GM10847 (cell line): ENCODE measurements around the gene LEP.

Experiments
- POLR2A ChIP-seq: IDR thresholded peaks from 2 replicates; pipeline ENCODE4 v1.6.1; 2011; ENCODE audit not compliant: insufficient read length; ENCODE audit errors: extremely low read depth

LEP gene

DNA sequence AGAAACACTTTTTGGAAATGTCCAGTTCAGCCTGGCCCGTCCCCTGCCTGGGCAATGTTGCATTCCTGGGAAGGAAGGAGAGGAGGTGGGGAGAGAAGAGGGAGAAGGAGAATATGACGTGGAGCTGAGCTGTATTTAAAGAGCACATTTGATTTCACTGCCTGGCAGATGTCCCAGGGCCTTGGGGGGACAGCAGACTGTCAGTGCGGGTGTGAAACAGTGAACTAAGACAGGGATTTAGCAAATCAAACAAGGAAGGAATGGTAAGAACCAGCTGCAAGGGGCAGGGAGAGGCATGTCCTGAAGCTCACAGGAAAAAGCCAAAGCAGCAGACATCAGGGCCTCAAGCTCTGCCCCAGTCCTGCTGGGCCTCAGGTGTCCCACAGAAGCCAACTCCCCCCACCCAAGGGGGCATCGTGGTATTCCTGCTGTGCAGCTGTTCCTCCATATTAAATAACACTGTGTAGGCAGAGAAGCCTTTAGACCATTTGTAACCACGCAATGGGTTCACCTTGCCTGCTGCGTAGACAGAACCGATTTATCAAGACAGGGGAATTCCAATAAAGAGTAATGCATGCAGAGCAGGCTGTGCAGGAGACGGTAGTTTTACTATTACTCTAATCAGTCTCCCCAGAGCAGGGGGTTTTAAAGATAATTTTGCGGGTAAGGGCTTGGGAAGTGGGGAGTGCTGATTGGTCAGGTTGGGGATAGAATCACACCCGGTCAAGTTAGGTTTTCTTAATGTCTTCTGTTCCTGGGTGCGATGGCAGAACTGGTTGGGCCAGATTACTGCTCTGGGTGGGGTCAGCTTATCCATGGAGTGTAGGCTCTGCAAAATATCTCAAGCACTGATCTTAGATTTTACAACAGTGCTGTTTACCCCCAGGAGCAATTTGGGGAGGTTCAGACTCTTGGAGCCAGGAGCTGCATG is 18.3 kb downstream of the LEP start:
- TF ChIP-seq POLR2A, result no peak

DNA sequence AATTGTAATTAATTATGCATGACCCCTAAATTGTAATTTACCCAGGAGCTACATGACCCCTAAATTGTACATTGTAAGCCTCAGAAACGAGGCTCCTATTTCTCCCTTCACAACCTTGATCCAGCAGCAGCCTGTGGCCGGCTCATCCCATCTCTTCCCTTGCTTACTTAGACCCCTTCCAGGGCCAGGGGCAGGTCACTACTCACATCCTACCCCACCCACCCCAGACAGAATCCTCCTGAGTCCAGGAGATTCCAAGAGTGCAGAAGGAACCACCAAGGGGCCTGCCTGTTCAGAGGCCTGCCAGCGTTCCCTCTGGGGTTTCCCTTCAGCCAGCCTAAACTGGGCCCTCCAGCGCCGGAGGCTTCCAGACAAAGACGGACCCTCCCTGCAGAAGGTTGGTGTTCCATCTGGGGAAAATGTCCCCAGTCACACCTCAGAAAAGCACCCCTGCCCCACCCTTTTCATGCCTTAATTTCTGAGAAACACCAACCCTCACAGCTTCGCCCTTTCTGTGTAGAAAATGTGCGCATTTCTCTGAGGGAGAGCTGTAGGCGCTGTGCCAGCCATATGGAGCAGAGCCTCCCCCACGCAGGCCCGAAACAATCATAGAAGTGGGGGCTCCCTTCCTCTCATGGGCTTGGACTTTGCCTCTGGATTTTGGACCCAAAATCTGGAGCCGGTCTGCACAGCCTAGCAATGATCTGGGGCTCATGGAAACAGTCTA is 19.2 kb downstream of the LEP start:
- no peak for TF ChIP-seq POLR2A

DNA sequence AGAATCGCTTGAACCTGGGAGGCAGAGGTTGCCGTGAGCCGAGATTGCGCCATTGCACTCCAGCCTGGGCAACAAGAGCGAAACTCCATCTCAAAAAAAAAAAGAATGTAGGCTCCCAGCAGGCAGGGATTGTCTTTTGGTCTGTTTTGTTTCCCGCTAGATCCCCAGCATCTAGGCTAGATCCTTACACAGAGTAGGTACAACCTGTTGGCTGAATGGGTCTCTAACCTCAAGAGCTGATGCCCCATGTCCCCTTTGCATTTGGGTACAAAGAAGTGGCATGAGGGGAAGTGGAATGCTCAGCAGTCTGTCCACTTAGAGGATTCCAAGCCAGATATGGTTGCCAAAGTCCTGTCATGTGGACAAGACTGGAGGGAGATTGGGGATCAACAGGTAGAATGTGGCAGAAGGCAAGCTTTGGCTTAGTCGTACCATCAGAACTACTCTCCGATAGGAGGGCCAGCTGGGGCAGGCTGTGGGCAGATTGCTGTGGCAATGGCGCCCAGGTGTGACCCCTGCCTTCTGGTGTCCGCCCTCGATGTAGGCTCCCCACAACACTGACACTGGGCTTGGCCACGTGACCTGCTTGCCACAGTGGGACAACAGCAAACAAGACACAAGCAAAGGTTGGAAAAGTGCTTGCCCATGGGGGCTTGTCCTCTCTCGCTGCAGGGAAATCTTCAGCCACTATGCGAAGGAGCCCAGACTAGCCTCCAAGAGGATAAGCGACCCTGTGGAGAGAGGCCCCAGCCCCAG is 21.4 kb downstream of the LEP start:
- TF ChIP-seq POLR2A, result no peak

DNA sequence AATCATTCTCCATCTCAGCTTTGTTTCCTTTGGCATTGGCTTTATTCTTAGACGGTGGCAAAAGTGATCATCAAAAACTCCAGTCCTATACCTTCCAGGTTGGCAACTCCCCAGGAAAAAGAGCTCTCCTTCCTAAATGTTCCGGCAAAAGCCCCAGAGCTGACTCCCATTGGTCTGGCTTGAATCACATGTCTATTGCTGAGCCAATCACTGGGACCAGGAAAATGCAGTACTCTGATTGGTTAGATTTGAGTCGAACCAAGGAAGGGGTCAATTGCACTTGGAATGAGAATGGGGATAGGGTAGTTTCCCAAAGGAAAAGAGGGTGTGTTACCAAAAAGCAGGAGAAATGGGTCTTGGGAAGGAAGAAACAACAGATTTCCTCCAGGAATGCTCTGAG is 22.3 kb downstream of the LEP start:
- no peak for TF ChIP-seq POLR2A

DNA sequence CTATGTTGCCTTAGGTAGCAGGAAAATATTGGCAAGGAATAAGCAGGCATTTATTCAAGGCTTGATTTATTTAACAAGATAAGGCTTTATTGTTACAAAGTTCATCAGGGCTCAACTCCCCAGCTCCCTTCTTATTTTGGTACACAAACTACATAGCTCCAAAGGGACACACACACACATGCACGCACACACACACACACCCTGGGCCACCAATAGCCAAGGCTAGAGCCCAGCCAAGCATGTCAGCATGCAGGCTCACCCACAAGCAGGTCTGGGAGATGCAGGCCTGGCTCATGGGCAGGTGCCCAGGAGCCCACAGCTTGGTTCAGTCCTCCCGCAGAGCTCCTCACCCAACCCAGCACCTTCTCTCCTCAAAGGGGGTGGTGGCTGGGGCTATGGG is 23.4 kb downstream of the LEP start:
- TF ChIP-seq POLR2A, result no peak

DNA sequence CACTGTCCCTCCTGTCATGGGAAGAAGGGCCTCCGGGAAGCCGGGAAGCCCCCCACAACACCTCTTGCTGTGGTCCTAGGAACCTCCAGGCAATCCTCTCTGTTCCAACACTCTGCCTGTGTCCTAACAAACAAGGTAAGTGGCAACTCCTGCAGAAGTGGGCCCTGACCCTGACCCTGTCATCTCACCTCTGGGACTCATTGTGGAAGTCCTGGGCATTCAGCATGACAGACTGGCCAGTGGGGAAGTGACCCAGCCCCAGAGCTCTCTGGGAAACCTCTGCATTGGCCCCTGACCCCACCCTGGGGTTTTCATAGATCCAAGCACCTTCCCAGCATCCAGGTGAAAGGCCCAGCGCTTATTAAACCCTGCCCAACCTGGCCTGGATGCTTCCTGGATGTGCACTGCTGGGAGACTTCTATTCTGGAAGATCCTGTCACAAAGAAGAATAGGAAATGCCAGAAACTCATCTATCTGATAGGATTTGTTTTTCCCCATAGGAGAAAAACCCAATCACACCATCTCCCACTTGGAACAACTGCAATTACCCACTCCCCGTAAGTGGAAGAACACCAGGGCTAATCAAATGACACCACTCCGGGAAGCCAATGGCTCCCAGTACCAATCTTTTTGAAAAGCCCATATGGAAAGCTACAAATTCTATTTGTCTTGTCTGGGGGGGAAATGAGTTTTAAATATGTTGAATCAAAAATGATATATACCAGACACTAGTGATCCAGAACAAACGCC is 24.3 kb downstream of the LEP start:
- no peak for TF ChIP-seq POLR2A

DNA sequence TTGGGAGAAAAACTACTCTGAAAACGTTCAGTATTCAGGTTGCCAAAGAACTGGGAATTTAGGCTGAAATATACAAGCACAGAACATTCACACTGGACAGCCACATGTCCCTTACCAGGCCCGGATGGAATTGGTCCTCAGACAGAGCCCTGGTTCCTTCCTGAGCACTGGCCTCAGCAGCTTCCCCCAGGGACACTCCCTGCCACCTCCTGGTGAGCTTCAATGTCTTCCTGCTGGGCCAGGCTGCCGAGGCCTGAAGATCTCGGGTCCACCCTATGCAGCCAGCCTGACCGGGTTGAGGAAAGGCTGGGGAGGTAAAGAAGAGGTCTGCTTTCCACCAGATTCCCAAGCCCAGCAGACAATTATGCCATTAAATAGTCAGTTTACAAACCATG is 24.8 kb downstream of the LEP start:
- no peak for TF ChIP-seq POLR2A

DNA sequence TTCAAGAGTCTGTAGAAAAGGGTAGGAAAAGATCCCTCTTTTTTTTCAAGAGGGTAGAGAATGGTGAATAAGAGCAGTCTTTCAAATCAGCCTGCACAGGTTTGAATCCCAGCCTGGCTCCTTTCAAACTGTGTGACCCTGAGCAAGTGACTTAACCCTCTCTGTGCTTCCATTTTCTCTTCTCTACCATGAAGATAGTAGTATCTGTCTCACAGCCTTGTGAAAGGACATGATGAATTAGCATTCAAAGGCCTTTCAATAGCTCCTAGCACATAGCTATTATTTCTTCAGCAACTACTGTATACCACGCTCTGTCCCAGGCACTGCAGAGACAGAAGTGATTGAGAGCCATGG is 25.4 kb downstream of the LEP start:
- no peak for TF ChIP-seq POLR2A

DNA sequence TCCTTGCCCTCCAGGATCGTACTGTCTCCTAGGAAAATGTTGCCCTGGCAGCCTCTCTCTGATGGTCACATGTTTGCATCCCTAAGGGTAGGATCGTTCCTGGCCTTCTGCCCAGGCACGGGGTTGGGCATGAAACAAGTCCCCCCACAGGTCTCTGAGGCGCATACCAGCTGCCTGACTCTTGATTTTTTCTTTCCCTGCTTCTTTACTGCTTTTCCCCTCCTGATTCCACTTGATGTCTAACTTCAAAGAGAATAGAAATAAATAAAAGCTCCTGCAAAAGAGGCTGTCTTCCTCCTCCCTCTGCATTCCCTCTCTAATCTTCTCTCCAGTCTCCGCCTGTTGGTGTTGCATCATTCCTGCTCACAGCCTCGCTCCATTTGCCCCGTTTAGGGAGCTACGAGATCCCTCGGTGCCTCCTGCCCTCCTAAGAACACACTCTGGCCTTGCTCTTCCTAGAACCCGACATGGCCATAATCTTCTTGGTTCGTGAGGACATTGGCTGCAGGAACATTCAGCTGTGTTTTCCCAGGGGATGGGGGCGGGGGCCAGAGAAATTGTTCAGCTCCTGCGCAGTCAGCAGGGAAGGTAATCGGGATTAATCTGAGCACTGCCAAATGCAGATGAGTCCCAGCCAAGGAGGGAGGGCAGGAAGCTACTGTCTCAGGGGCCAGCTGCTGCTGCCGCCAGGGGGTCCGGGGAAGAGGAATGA is 26.0 kb downstream of the LEP start:
- no peak for TF ChIP-seq POLR2A

DNA sequence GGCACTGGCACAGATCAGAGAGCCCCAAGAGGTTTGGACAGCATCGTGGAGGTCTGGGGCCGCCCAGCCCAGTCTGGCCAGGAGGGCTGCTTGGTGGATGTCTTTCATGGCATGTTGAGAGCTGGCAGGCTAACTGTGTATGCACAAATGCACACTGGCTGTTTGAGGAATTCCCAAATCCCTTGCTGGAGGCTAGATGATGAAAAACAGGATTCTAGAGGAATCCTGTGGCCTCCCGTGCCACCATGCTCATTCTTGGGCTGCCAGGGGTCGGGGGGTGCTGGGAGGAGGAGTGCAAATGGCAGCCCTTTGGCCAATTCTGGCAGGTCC is 26.5 kb downstream of the LEP start:
- no peak for TF ChIP-seq POLR2A

DNA sequence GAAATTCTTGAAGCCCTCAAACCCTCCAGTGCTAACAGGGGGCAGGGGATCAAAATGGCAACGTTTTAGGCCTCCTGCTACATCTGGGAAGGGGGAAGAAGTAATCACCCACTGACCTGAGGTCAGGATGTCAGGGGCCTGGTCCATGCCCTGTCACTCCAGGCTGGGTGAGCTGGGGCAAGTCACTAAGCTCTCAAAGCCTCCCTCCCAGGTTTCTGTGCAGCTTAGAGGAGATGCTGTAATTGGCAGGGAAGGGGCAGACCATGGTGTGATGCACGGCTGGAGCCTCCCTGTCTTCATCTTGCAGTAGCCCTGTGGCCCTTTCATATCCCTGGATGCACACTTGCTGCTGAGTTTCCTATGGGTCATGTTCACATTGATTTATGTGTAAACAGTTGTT is 27.2 kb downstream of the LEP start:
- TF ChIP-seq POLR2A, result no peak

DNA sequence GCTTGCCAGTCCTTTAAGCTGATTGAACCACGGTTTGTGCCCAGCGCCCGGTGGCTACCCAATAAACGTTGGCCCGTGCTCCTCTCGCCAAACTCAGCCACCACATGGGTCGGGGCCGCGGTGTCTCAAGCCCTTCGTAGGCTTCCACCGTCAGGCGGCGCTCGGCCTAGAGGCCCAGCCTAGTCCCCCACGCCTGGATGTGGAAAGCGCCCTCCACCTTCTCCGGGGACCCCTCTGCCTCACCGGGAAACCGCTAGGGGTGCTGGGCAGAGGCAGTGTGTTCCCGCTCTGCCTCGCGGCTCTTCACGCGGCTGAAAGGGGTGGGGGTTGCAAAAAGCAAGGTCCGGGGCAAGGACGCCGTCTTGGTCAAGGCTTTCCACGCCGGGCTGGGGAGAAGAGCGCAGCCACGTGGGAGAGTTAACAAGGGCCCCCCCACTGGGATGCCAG is 29.8 kb downstream of the LEP start:
- TF ChIP-seq POLR2A, result no peak

DNA sequence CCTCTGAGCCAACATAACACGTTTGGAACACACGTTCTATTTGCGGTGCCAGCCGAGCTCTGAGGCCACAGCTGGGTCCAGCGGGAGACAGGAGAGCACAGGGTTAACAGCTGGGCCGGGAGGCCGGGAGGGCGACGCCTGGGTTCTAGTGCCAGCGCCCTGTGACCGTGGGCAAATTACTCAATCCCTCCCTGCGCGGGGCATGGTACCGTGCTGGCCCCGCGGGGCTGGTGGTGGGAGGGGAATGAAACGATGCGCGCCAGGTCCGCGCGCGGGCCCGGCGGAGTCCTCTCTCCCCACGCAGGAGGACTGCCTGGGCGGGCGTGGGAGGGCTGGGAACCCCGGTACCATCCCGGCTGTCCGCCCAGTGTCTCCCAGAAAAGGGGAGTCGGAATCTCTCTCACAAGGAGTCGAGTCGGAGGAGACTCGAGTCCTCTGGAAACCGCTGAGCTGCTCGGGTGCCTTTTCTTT is 30.4 kb downstream of the LEP start:
- no peak for TF ChIP-seq POLR2A

DNA sequence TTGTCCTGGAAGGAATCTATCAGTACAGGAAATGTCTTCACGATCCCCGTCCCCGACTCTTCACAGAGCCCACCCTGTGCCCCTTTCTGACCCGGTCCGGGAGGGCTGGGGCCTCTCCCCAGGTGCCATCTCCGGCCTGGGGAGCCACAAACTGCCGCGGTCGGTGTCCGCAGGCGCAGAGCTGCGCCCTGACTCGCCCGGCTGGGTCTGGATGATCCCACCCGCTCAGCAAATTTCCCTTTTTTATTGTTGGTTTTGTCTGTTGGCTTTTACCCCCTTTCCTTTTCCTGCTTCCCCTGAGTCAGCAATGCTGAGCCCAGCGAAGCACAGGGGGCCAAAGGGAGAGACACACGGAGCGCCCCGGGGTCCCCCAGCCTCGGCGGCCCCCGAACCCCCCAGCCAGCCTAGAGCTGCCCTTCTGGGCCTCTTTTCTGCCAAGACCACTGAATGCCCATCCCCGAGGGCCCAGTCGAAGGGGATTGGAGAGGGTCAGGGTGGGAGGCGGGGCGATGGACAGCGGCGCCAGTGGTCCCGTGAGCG is 30.9 kb downstream of the LEP start:
- TF ChIP-seq POLR2A, result no peak
